ENCODE measurements around the gene SPINT3. TPM values are rescaled to one million over a fixed set of nuclear protein-coding genes. Genes with fewer than 3 reads are reported as not detected.

SPINT3 gene
- total RNA-seq, 2 experiments from 2014 or later: not detected

GRCh38 chr20:45518282-45518681 is 2.9 kb upstream of the SPINT3 start:
- Mint-ChIP-seq H3K36me3 (ENCODE audit: low read depth) (no peaks in the 10 kb centered on the region), H3K27me3 (peaks cover 10% of the 10 kb centered on the region), H3K9me3 (no peaks in the 10 kb centered on the region), H3K4me1 (no peaks in the 10 kb centered on the region), H3K27ac (no peak overlapping the region), H3K4me3 (no peak overlapping the region)
- ChIA-PET POLR2A (no interaction called here), CTCF (interaction anchor here (1.1 kb wide), 1 partner anchor 74 kb away, joined by 4 read pairs; no protein-coding TSS in a partner anchor)
- DNase-seq: no peak

- H3K4me3 Mint-ChIP-seq: no peak overlapping the region
- POLR2A ChIA-PET: no interaction called here
- DNase-seq: no peak
- CTCF ChIA-PET: no interaction called here
- no peaks in the 10 kb centered on the region for H3K9me3 Mint-ChIP-seq
- no peaks in the 10 kb centered on the region for H3K36me3 Mint-ChIP-seq (ENCODE audit: low read depth)
- peaks cover 42% of the 10 kb centered on the region for H3K27me3 Mint-ChIP-seq
- peaks cover 14% of the 10 kb centered on the region for H3K4me1 Mint-ChIP-seq
- H3K27ac Mint-ChIP-seq: no peak overlapping the region
Measured at GRCh38 chr20:45510242-45510862, 5.1 kb downstream of the SPINT3 start.

GRCh38 chr20:45509091-45509490 is 6.3 kb downstream of the SPINT3 start:
- DNase-seq: no peak
- Mint-ChIP-seq H3K27ac (no peak overlapping the region), H3K4me1 (peaks cover 14% of the 10 kb centered on the region), H3K9me3 (no peaks in the 10 kb centered on the region), H3K27me3 (peaks cover 43% of the 10 kb centered on the region), H3K4me3 (no peak overlapping the region), H3K36me3 (ENCODE audit: low read depth) (no peaks in the 10 kb centered on the region)
- ChIA-PET POLR2A (no interaction called here), CTCF (no interaction called here)

GRCh38 chr20:45508068-45508886 is 7.1 kb downstream of the SPINT3 start:
- Mint-ChIP-seq H3K9me3 (no peaks in the 10 kb centered on the region), H3K4me3 (no peak overlapping the region), H3K27ac (no peak overlapping the region), H3K36me3 (ENCODE audit: low read depth) (no peaks in the 10 kb centered on the region), H3K27me3 (peaks cover 47% of the 10 kb centered on the region), H3K4me1 (peaks cover 14% of the 10 kb centered on the region)
- no peak for DNase-seq
- ChIA-PET CTCF (no interaction called here), POLR2A (no interaction called here)

GRCh38 chr20:45507011-45507820 is 8.2 kb downstream of the SPINT3 start:
- H3K4me1 Mint-ChIP-seq: peaks cover 14% of the 10 kb centered on the region
- H3K9me3 Mint-ChIP-seq: no peaks in the 10 kb centered on the region
- H3K27me3 Mint-ChIP-seq: peaks cover 47% of the 10 kb centered on the region
- no peaks in the 10 kb centered on the region for H3K36me3 Mint-ChIP-seq (ENCODE audit: low read depth)
- H3K4me3 Mint-ChIP-seq: no peak overlapping the region
- POLR2A ChIA-PET: no interaction called here
- CTCF ChIA-PET: no interaction called here
- no peak overlapping the region for H3K27ac Mint-ChIP-seq
- no peak for DNase-seq

GRCh38 chr20:45506398-45506797 is 9.0 kb downstream of the SPINT3 start:
- Mint-ChIP-seq H3K9me3 (no peaks in the 10 kb centered on the region), H3K27ac (no peak overlapping the region), H3K4me1 (peaks cover 14% of the 10 kb centered on the region), H3K27me3 (peaks cover 52% of the 10 kb centered on the region), H3K36me3 (ENCODE audit: low read depth) (no peaks in the 10 kb centered on the region), H3K4me3 (no peak overlapping the region)
- DNase-seq: no peak
- POLR2A ChIA-PET: no interaction called here
- CTCF ChIA-PET: no interaction called here

GRCh38 chr20:45503403-45503802 is 12.0 kb downstream of the SPINT3 start:
- DNase-seq: no peak
- peaks cover 14% of the 10 kb centered on the region for H3K4me1 Mint-ChIP-seq
- no peak overlapping the region for H3K27ac Mint-ChIP-seq
- H3K27me3 Mint-ChIP-seq: peaks cover 56% of the 10 kb centered on the region
- ChIA-PET POLR2A (no interaction called here), CTCF (no interaction called here)
- no peaks in the 10 kb centered on the region for H3K9me3 Mint-ChIP-seq
- H3K36me3 Mint-ChIP-seq (ENCODE audit: low read depth): no peaks in the 10 kb centered on the region
- H3K4me3 Mint-ChIP-seq: no peak overlapping the region

- ChIA-PET CTCF (interaction anchor here (0.7 kb wide), 1 partner anchor 67 kb away, joined by 3 read pairs; no protein-coding TSS in a partner anchor), POLR2A (no interaction called here)
- Mint-ChIP-seq H3K27me3 (peaks cover 49% of the 10 kb centered on the region), H3K4me1 (peaks cover 9% of the 10 kb centered on the region), H3K27ac (no peak overlapping the region), H3K9me3 (no peaks in the 10 kb centered on the region), H3K36me3 (ENCODE audit: low read depth) (no peaks in the 10 kb centered on the region), H3K4me3 (no peak overlapping the region)
- DNase-seq: no peak
Measured at GRCh38 chr20:45502561-45502960, 12.9 kb downstream of the SPINT3 start.

- Mint-ChIP-seq H3K36me3 (ENCODE audit: low read depth) (no peaks in the 10 kb centered on the region), H3K4me1 (peaks cover 1% of the 10 kb centered on the region), H3K4me3 (no peak overlapping the region), H3K27ac (no peak overlapping the region), H3K9me3 (no peaks in the 10 kb centered on the region), H3K27me3 (peaks cover 47% of the 10 kb centered on the region)
- ChIA-PET POLR2A (no interaction called here), CTCF (no interaction called here)
- no peak for DNase-seq
Measured at GRCh38 chr20:45501600-45501999, 13.8 kb downstream of the SPINT3 start.

GRCh38 chr20:45500022-45500421 is 15.4 kb downstream of the SPINT3 start:
- ChIA-PET POLR2A (no interaction called here), CTCF (interaction anchor here (0.6 kb wide), 1 partner anchor 14 kb away, joined by 3 read pairs; no protein-coding TSS in a partner anchor)
- Mint-ChIP-seq H3K36me3 (ENCODE audit: low read depth) (no peaks in the 10 kb centered on the region), H3K27me3 (peaks cover 47% of the 10 kb centered on the region), H3K4me1 (no peaks in the 10 kb centered on the region), H3K9me3 (no peaks in the 10 kb centered on the region), H3K4me3 (no peak overlapping the region), H3K27ac (no peak overlapping the region)
- DNase-seq: no peak

GRCh38 chr20:45497971-45498494 is 17.4 kb downstream of the SPINT3 start:
- no peak for DNase-seq
- Mint-ChIP-seq H3K4me3 (no peak overlapping the region), H3K36me3 (ENCODE audit: low read depth) (no peaks in the 10 kb centered on the region), H3K27me3 (peaks cover 40% of the 10 kb centered on the region), H3K4me1 (no peaks in the 10 kb centered on the region), H3K9me3 (no peaks in the 10 kb centered on the region), H3K27ac (no peak overlapping the region)
- ChIA-PET CTCF (interaction anchor here (0.6 kb wide), 1 partner anchor 185 kb away, joined by 4 read pairs; no protein-coding TSS in a partner anchor), POLR2A (no interaction called here)

- Mint-ChIP-seq H3K9me3 (no peaks in the 10 kb centered on the region), H3K27me3 (peaks cover 34% of the 10 kb centered on the region), H3K4me1 (no peaks in the 10 kb centered on the region), H3K27ac (no peak overlapping the region), H3K36me3 (ENCODE audit: low read depth) (no peaks in the 10 kb centered on the region), H3K4me3 (no peak overlapping the region)
- CTCF ChIA-PET: interaction anchor here (1.0 kb wide), 1 partner anchor 177 kb away, joined by 3 read pairs; no protein-coding TSS in a partner anchor
- no peak for DNase-seq
- POLR2A ChIA-PET: no interaction called here
Measured at GRCh38 chr20:45496166-45496565, 19.3 kb downstream of the SPINT3 start.

GRCh38 chr20:45495501-45495941 is 19.9 kb downstream of the SPINT3 start:
- no peaks in the 10 kb centered on the region for H3K9me3 Mint-ChIP-seq
- DNase-seq: no peak
- ChIA-PET POLR2A (no interaction called here), CTCF (no interaction called here)
- H3K27ac Mint-ChIP-seq: no peak overlapping the region
- no peaks in the 10 kb centered on the region for H3K36me3 Mint-ChIP-seq (ENCODE audit: low read depth)
- H3K4me3 Mint-ChIP-seq: no peak overlapping the region
- no peaks in the 10 kb centered on the region for H3K4me1 Mint-ChIP-seq
- H3K27me3 Mint-ChIP-seq: peaks cover 31% of the 10 kb centered on the region

All from activated CD4-positive, alpha-beta memory T cell treated with anti-CD3 and anti-CD28 coated beads, Interleukin-2, amount 10 ng/mL, durations not matched to agents 7 days and 5 days (primary cell).